Measurements from ENCODE around the gene NEK4.

Gene NEK4

DNA sequence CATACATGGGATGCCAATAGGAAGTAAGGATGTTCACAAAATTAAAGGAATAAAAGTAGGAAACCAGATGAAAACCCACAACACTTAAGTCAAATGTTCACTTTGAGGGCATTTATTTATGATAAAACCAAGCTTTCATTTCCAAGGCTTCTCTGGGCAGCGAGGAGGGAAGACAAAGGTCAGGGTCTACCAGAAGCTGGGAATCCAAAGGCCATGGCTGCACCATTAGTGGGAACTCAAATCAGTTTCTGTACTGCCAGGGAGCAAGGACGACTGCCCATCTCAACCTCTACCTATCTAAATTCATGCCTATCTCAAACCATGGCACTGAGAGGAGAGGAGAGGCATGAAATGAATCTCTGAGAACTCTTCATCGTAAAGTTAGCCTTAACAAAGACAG lies 107.6 kb downstream of the NEK4 start:
- DNase-seq (ENCODE audit: low spot score): no peak

DNA sequence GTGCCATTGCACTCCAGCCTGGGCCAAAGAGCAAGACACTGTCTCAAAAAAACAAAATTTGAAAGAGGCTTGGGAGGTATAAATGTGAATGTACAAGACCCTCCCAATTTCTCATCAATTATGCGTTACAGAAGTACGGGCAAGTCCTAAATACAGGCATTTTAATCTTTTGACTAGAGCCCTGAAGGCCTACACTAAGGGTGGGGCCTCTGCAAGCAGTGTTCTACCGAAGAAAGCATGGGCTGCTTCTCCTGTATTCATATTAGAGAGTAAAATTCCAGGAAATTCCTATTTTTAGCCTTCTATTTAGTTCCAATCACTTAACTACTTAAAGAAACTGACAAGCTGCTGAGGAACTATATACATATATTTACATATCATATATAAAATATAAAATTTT lies 110.7 kb downstream of the NEK4 start:
- DNase-seq (ENCODE audit: low spot score): no peak

All from D341Med (cell line).